Panc1 (cell line): ENCODE results near the gene UBE2G1. TPM values are rescaled to one million over a fixed set of nuclear protein-coding genes. Genes with fewer than 3 reads are reported as not detected.

Experiments
- ATAC-seq: fragments of 200-7000 bp; cut with Tn5 transposase; 2 replicates; pipeline ENCODE4 v1.9.1; 2020; ENCODE audit warnings: mild to moderate bottlenecking, moderate library complexity
- BruUV-seq: library from RNA; stranded (reverse); fragments of 400-500 nt; replicated peaks from 2 replicates; lab custom pipeline; 2021; lab: Mats Ljungman, UMichigan
- CTCF ChIA-PET: fragments of 300-600 bp; sonication (Branson Sonifier 250); formaldehyde crosslinking; loops from one replicate; lab custom pipeline; 2022; ENCODE audit warnings: antibody characterized with exemption; lab: Charles Lee
- POLR2A ChIA-PET: fragments of 300-600 bp; sonication (Branson Sonifier 250); formaldehyde crosslinking; loops from one replicate; lab custom pipeline; 2022; ENCODE audit warnings: antibody characterized with exemption; lab: Charles Lee
- DNase-seq: peaks from one replicate; pipeline ENCODE4 v3.0.0-alpha.2; 2010; ENCODE audit warnings: low read depth, low spot score
- H3K27ac ChIP-seq: 2 replicates; pipeline ENCODE4 v1.5.1; 2011; ENCODE audit warnings: mild to moderate bottlenecking, low read length, inconsistent platforms
- H3K27me3 ChIP-seq: fragments of 200-500 bp; sonication (Bioruptor generic); 2 replicates; pipeline ENCODE4 v1.6.0; 2014; ENCODE audit warnings: low read length, inconsistent platforms; ENCODE audit not compliant: control insufficient read depth, insufficient read depth
- H3K36me3 ChIP-seq: fragments of 200-500 bp; sonication (Bioruptor generic); 2 replicates; pipeline ENCODE4 v1.5.1; 2014; ENCODE audit warnings: inconsistent platforms, mild to moderate bottlenecking, low read length, moderate library complexity; ENCODE audit not compliant: control insufficient read depth, insufficient read depth
- H3K4me1 ChIP-seq: 2 replicates; pipeline ENCODE4 v1.5.1; 2011; ENCODE audit warnings: inconsistent platforms, mild to moderate bottlenecking, low read length, moderate library complexity; ENCODE audit not compliant: control insufficient read depth, insufficient read depth
- H3K4me3 ChIP-seq, 2 experiments: 2 replicates each; pipeline ENCODE4 v1.5.1; 2011 to 2012; ENCODE audit warnings: low read depth in 2 of 2, low read length in 2 of 2, mild to moderate bottlenecking in 2 of 2, inconsistent platforms in 1 of 2, moderate library complexity in 1 of 2
- H3K9me3 ChIP-seq: fragments of 200-500 bp; sonication (Bioruptor generic); 2 replicates; pipeline ENCODE4 v1.5.1; 2014; ENCODE audit warnings: low read depth, mild to moderate bottlenecking, inconsistent platforms, low read length, moderate library complexity; ENCODE audit not compliant: control insufficient read depth, insufficient read depth
- CTCF ChIP-seq: fragments of 450-650 bp; IDR thresholded peaks from 2 replicates; pipeline ENCODE4 v1.5.1; 2017; ENCODE audit warnings: mild to moderate bottlenecking
- POLR2AphosphoS5 ChIP-seq: IDR thresholded peaks from 2 replicates; pipeline ENCODE4 v1.6.1; 2012; ENCODE audit warnings: mild to moderate bottlenecking, low read depth, low read length, moderate library complexity
- REST ChIP-seq, 2 experiments: IDR thresholded peaks; 2 replicates each; pipeline ENCODE4 v1.6.1; 2011 to 2012; ENCODE audit warnings: low read depth in 2 of 2, control low read depth in 1 of 2, low read length in 1 of 2, mild to moderate bottlenecking in 1 of 2, moderate library complexity in 1 of 2; ENCODE audit not compliant: insufficient read depth in 1 of 2
- SIN3A ChIP-seq: IDR thresholded peaks from 2 replicates; pipeline ENCODE4 v1.6.1; 2012; ENCODE audit warnings: low read depth, mild to moderate bottlenecking, low read length, moderate library complexity, borderline replicate concordance; ENCODE audit not compliant: insufficient read depth
- TCF7L2 ChIP-seq: IDR thresholded peaks from 2 replicates; pipeline ENCODE4 v1.6.1; 2011; ENCODE audit warnings: mild to moderate bottlenecking, low read depth, low read length, inconsistent platforms
- in situ Hi-C: cut with HindIII; loops from 2 replicates; pipeline ENCODE4 v1.10.0; 2016; ENCODE audit warnings: low sequenced_read_pairs, low pct_unique_long_range_greater_than_20kb
- intact Hi-C: fragments of 100-400 bp; cut with micrococcal nuclease; formaldehyde crosslinking; loops from one replicate; pipeline ENCODE4 v1.10.0; 2022; ENCODE audit not compliant: unreplicated experiment
- total RNA-seq: library from RNA; stranded (reverse); gene quantifications from one replicate; pipeline ENCODE4 v1.2.1, GENCODE V29; 2021; ENCODE audit not compliant: unreplicated experiment

Gene UBE2G1
- total RNA-seq, 1 experiment from 2014 or later, result 119 TPM

- H3K4me1 ChIP-seq, result no peaks in the 10 kb centered on the region
- H3K9me3 ChIP-seq, result no peaks in the 10 kb centered on the region
- peaks cover 16% of the 10 kb centered on the region for H3K36me3 ChIP-seq
- ChIA-PET CTCF (no interaction called here), POLR2A (no interaction called here)
- in situ Hi-C loops, result no loop called here
- no peaks in the 10 kb centered on the region for H3K27me3 ChIP-seq
- no peak for DNase-seq
- BruUV-seq, result no TSS peak
- intact Hi-C loops, result no loop called here
- ATAC-seq, result no peak
- TF ChIP-seq TCF7L2, result no peak
- H3K4me3 ChIP-seq, result no peak overlapping the region
- no peak overlapping the region for H3K27ac ChIP-seq
Measured at GRCh38 chr17:4269915-4270314, 96.6 kb downstream of the UBE2G1 start.

GRCh38 chr17:4267402-4267801 is 99.1 kb downstream of the UBE2G1 start:
- Histone ChIP-seq H3K36me3 (peaks cover 21% of the 10 kb centered on the region), H3K27me3 (no peaks in the 10 kb centered on the region), H3K9me3 (no peaks in the 10 kb centered on the region), H3K4me3 (no peak overlapping the region), H3K27ac (no peak overlapping the region), H3K4me1 (peaks cover 4% of the 10 kb centered on the region; the same call in 1 of the 2 replicates)
- POLR2A ChIA-PET, result no interaction called here
- TF ChIP-seq TCF7L2 (no peak), CTCF (no peak), REST (IDR thresholded peaks at IDR 0.05; ENCODE audit: insufficient read depth in 1 of 2, low read depth in 2 of 2, low read length in 1 of 2) (no peak), SIN3A (no peak), POLR2AphosphoS5 (no peak)
- in situ Hi-C loops (no loop called here), intact Hi-C loops (no loop called here)
- DNase-seq, result no peak
- CTCF ChIA-PET, result no interaction called here
- no peak for ATAC-seq
- BruUV-seq, result no TSS peak

GRCh38 chr17:4266550-4266949 is 99.9 kb downstream of the UBE2G1 start:
- CTCF ChIA-PET, result no interaction called here
- in situ Hi-C loops, result no loop called here
- DNase-seq, result no peak

More at GRCh38 chr17:4266550-4266949, 99.9 kb downstream of the UBE2G1 start:
- Histone ChIP-seq H3K27me3 (no peaks in the 10 kb centered on the region), H3K27ac (no peak overlapping the region), H3K36me3 (peaks cover 14% of the 10 kb centered on the region), H3K4me3 (no peak overlapping the region), H3K9me3 (no peaks in the 10 kb centered on the region), H3K4me1 (peaks cover 4% of the 10 kb centered on the region; the same call in 1 of the 2 replicates)
- POLR2A ChIA-PET, result no interaction called here
- intact Hi-C loops, result no loop called here
- no peak for ATAC-seq
- no peak; the same call in 1 of the 2 replicates for TF ChIP-seq POLR2AphosphoS5
- no peak for TF ChIP-seq TCF7L2
- TF ChIP-seq CTCF, result no peak
- no peak for TF ChIP-seq SIN3A
- TF ChIP-seq REST (IDR thresholded peaks at IDR 0.05; ENCODE audit: insufficient read depth in 1 of 2, low read depth in 2 of 2, low read length in 1 of 2), result no peak
- BruUV-seq, result no TSS peak
